Neuron (in vitro differentiated cells): ENCODE results near the gene EIF5A.

ENCODE experiments used
- H2AFZ ChIP-seq: one replicate; pipeline ENCODE4 v1.6.1; 2013; ENCODE audit warnings: low read depth, mild to moderate bottlenecking, inconsistent platforms, low read length, moderate library complexity
- H3K27me3 ChIP-seq: one replicate; pipeline ENCODE4 v1.6.1; 2013; ENCODE audit warnings: low read length; ENCODE audit not compliant: insufficient read depth
- H3K36me3 ChIP-seq: one replicate; pipeline ENCODE4 v1.6.1; 2013; ENCODE audit warnings: low read length; ENCODE audit not compliant: insufficient read depth
- H3K4me1 ChIP-seq: one replicate; pipeline ENCODE4 v1.6.1; 2013; ENCODE audit warnings: low read length; ENCODE audit not compliant: insufficient read depth
- H3K4me3 ChIP-seq: 2 replicates; pipeline ENCODE4 v1.5.1; 2013; ENCODE audit warnings: mild to moderate bottlenecking, low read length, moderate library complexity
- H3K9me3 ChIP-seq: one replicate; pipeline ENCODE4 v1.6.1; 2013; ENCODE audit warnings: low read length

Gene EIF5A

GRCh38 chr17:7306911-7307685, at the start of gene EIF5A:
EIF5A (plus strand) TSS chr17:7307628; CDS start chr17:7309636, 2,008 bp downstream.
- H2AFZ ChIP-seq: peak within 1 kb of the TSS; percentile 58
- no peaks in the 10 kb centered on the region for H3K27me3 ChIP-seq
- H3K4me1 ChIP-seq: peaks cover 7% of the 10 kb centered on the region
- H3K9me3 ChIP-seq: no peaks in the 10 kb centered on the region
- peak within 1 kb of the TSS; percentile 90 for H3K4me3 ChIP-seq
- peaks cover 22% of the 10 kb centered on the region for H3K36me3 ChIP-seq

GRCh38 chr17:7258731-7259554, 48.5 kb upstream of the EIF5A start:
- H3K4me3 ChIP-seq: no peak overlapping the region
- H2AFZ ChIP-seq: no peak overlapping the region
- peaks cover 38% of the 10 kb centered on the region for H3K27me3 ChIP-seq
- H3K9me3 ChIP-seq: peaks cover 6% of the 10 kb centered on the region
- peaks cover 48% of the 10 kb centered on the region for H3K36me3 ChIP-seq
- peaks cover 3% of the 10 kb centered on the region for H3K4me1 ChIP-seq

DNA sequence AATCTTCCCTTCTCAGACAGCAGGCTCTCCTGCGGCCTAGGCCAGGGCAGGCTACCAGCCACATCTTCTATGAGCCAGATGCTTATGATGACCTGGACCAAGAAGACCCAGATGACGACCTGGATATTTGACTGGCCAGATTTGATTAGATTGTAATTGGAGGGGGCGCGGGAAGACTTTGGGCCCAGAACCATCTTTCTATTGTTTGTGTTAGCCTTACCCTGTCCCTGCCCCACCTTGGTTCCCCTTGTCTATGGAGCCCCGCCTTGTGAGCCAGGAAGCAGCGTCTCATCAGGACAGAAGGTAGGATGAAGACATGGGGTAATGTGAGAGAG, 47.9 kb upstream of the EIF5A start:
- no peak overlapping the region for H3K4me3 ChIP-seq
- H3K9me3 ChIP-seq: peaks cover 6% of the 10 kb centered on the region
- peaks cover 42% of the 10 kb centered on the region for H3K36me3 ChIP-seq
- peaks cover 3% of the 10 kb centered on the region for H3K4me1 ChIP-seq
- H3K27me3 ChIP-seq: peaks cover 43% of the 10 kb centered on the region
- no peak overlapping the region for H2AFZ ChIP-seq

- H3K4me1 ChIP-seq: peaks cover 3% of the 10 kb centered on the region
- peaks cover 36% of the 10 kb centered on the region for H3K36me3 ChIP-seq
- no peak overlapping the region for H2AFZ ChIP-seq
- H3K27me3 ChIP-seq: peaks cover 43% of the 10 kb centered on the region
- peaks cover 6% of the 10 kb centered on the region for H3K9me3 ChIP-seq
- no peak overlapping the region for H3K4me3 ChIP-seq
Observed at GRCh38 chr17:7260151-7260550, 47.3 kb upstream of the EIF5A start.

- Histone ChIP-seq H3K4me1 (peaks cover 3% of the 10 kb centered on the region), H3K27me3 (peaks cover 43% of the 10 kb centered on the region), H2AFZ (no peak overlapping the region), H3K4me3 (no peak overlapping the region), H3K36me3 (peaks cover 33% of the 10 kb centered on the region), H3K9me3 (peaks cover 6% of the 10 kb centered on the region)
Observed at GRCh38 chr17:7260651-7261378, 46.6 kb upstream of the EIF5A start.

GRCh38 chr17:7261379-7262191, 45.8 kb upstream of the EIF5A start:
- peaks cover 25% of the 10 kb centered on the region for H3K36me3 ChIP-seq
- no peak overlapping the region for H3K4me3 ChIP-seq
- H3K9me3 ChIP-seq: peaks cover 6% of the 10 kb centered on the region
- H2AFZ ChIP-seq: no peak overlapping the region
- H3K4me1 ChIP-seq: peaks cover 3% of the 10 kb centered on the region
- H3K27me3 ChIP-seq: peaks cover 45% of the 10 kb centered on the region

DNA sequence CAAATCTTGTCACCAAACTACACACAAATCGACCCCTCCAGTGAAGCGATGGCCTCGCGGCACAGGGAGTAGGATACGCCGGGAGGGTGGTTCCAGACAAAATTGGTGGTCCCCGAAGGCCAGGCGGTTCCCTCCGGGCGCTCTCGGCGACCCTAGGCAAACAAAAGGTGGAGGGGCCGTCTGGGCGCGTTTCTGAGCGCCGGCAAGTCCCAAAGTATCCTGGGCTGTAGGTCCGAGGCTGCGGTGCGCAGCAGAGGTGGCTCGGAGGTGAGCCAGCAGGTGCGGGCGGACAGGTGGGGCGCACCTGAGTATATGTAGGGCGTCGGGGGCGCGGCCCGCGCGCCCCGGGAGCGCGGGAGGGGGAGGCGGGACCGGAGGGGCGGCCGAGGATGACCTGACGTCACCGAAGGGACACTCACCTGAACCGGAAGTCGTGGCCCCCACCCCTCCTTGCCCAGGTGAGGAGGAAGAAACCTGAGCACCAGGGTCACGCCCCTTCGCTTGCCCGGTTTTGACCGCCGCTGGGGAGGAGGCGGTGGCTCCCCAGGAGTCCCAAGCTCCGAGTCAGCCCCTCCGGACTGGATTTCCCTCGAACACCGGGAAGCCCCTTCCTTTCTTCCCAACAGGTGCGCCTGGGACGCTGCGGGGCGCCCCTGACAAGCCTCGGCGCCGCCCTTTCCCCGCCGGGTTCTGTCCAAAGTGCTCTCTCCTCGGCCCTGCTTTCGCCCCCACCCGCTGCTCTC, 45.1 kb upstream of the EIF5A start, which contains the start of gene CLDN7:
Gene CLDN7 (minus strand): TSS at position 287 of the 743 bp plus-strand sequence. CDS start 435 bp downstream, outside the sequence.
- no peak within 1 kb of the TSS for H3K4me3 ChIP-seq
- H2AFZ ChIP-seq: no peak within 1 kb of the TSS
- peaks cover 3% of the 10 kb centered on the region for H3K4me1 ChIP-seq
- peaks cover 6% of the 10 kb centered on the region for H3K9me3 ChIP-seq
- H3K36me3 ChIP-seq: peaks cover 21% of the 10 kb centered on the region
- peaks cover 45% of the 10 kb centered on the region for H3K27me3 ChIP-seq

DNA sequence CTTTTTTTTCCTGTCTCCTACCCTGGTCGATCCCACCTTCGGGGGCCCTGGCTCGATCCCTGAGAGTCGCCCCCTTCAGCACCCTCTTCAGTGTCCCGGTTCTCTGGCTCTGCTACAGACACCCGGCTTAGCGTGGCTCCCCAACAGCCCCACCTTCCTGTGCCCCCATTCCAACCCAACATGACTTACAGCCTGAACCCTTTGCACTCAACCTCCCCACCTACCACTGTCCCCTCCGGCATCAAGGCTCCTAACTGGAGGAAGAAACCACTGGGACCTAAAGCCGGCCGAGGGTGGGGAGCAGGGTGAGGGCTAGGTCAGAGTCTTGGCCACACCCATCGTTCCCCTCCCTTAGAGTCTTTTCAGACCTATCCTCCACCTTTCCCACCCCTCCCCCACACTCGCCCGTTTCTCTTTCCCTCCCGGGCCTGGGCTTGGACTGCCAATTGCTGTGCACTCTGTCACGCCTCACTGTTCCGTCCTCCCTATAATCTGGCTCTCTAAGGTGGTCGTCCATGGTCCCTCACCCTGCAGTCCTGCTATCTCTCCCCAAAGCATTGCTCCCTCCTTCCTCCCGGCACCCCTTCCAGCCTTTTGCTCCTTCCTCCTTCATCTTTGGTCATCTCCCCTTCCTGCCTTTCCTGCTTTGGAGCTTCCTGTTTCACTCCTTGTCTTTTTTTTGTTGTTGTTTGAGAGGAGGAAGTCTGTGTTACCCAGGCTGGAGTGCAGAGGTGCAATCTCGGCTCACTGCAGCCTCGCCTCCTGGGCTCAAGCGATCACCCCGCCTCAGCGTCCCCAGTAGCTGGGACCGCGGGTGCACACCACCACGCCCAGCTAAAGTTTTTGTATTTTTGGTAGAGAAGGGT, 44.3 kb upstream of the EIF5A start:
- peaks cover 6% of the 10 kb centered on the region for H3K9me3 ChIP-seq
- H3K4me3 ChIP-seq: no peak overlapping the region
- no peak overlapping the region for H2AFZ ChIP-seq
- peaks cover 45% of the 10 kb centered on the region for H3K27me3 ChIP-seq
- H3K36me3 ChIP-seq: peaks cover 17% of the 10 kb centered on the region
- H3K4me1 ChIP-seq: peaks cover 3% of the 10 kb centered on the region

DNA sequence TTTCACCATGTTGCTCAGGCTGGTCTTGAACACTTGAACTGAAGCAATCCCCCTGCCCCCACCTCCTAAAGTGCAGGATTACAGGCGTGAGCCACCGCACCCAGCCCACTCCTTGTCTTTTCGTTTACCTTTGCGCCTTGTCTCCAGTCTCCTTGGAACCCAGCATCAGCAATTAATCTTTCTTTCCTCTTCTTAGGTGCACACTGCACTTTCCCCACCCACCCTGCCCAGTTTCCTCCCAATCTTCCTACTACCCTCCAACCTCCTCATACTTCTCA, 43.7 kb upstream of the EIF5A start:
- peaks cover 3% of the 10 kb centered on the region for H3K4me1 ChIP-seq
- H3K27me3 ChIP-seq: peaks cover 45% of the 10 kb centered on the region
- no peak overlapping the region for H3K4me3 ChIP-seq
- peaks cover 12% of the 10 kb centered on the region for H3K36me3 ChIP-seq
- peaks cover 6% of the 10 kb centered on the region for H3K9me3 ChIP-seq
- H2AFZ ChIP-seq: no peak overlapping the region

DNA sequence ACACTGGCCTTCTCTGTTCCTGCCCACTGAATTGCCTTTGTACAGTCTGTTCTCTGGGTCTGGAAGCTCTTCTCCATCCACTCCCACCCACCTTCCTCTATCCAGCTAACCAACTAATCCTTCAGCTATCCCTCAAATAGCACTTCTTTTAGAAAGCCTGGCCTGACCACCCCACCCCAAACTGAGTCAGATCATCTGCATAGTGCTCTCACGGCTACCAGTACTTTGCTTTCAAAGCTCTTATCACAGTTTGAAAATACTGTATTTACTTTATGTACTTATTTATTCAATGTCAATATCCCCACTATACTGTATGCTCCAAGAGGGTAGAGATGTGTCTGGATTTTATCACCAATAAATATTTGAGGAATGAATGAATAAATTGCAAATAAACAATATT, 40.6 kb upstream of the EIF5A start:
- Histone ChIP-seq H2AFZ (no peak overlapping the region), H3K9me3 (peaks cover under 1% of the 10 kb centered on the region), H3K36me3 (no peaks in the 10 kb centered on the region), H3K27me3 (peaks cover 29% of the 10 kb centered on the region), H3K4me3 (no peak overlapping the region), H3K4me1 (peaks cover 3% of the 10 kb centered on the region)

DNA sequence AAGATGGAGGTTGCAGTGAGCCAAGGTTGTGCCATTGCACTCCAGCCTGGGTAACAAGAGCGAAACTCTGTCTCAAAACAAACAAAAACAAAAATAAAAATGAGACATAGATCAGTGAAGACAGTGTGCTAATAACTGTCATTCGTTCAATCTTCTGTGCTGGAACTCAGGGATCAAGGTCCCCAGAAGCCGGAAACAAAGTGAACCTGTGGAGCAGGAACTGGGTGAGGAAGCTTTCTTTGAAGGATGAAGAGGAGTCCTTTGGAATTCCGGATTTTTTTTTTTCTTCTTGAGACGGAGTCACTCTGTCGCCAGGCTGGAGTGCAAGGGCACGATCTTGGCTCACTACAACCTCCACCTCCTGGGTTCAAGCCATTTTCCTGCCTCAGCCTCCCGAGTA, 28.0 kb upstream of the EIF5A start:
- no peaks in the 10 kb centered on the region for H3K27me3 ChIP-seq
- no peaks in the 10 kb centered on the region for H3K9me3 ChIP-seq
- no peak overlapping the region for H2AFZ ChIP-seq
- no peaks in the 10 kb centered on the region for H3K36me3 ChIP-seq
- H3K4me1 ChIP-seq: peaks cover 14% of the 10 kb centered on the region
- no peak overlapping the region for H3K4me3 ChIP-seq
